GM19452 (cell line): Measurements from ENCODE around the gene CCDC158.
"Not testable (repeated sequence)": the region's sequence is repeated elsewhere in the genome, so short reads cannot be mapped to it uniquely, and the experiment has no call there.

Experiments used
- ATAC-seq: cut with Tn5 transposase; IDR thresholded peaks from one replicate; pipeline ENCODE4 v1.9.1; 2021; ENCODE audit not compliant: unreplicated experiment

CCDC158 gene

GRCh38 chr4:76373919-76374552, 46.9 kb downstream of the CCDC158 start:
- ATAC-seq: no peak

- no peak for ATAC-seq
Observed at GRCh38 chr4:76366737-76367136, 54.2 kb downstream of the CCDC158 start.

DNA sequence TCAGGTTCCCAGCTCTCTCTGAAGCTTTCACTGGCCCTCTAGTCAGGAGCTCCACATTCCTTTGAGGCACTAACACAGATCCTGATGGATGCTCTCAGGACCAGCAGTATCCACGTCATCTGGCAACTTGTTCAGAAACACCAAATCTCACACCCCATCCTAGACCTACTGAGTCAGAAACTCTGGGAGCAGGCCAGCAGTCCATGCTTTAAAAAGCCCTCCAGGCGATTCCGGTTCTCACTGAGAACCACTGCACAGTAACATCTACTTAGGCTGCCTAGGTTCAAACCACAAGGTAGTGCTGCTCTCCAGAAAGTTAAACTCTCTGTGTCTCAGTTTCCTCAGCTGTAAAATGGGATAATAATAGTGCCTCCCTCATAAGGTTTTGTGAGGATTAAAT, 55.3 kb downstream of the CCDC158 start:
- no peak for ATAC-seq

GRCh38 chr4:76364763-76365162, 56.2 kb downstream of the CCDC158 start:
- no peak for ATAC-seq

DNA sequence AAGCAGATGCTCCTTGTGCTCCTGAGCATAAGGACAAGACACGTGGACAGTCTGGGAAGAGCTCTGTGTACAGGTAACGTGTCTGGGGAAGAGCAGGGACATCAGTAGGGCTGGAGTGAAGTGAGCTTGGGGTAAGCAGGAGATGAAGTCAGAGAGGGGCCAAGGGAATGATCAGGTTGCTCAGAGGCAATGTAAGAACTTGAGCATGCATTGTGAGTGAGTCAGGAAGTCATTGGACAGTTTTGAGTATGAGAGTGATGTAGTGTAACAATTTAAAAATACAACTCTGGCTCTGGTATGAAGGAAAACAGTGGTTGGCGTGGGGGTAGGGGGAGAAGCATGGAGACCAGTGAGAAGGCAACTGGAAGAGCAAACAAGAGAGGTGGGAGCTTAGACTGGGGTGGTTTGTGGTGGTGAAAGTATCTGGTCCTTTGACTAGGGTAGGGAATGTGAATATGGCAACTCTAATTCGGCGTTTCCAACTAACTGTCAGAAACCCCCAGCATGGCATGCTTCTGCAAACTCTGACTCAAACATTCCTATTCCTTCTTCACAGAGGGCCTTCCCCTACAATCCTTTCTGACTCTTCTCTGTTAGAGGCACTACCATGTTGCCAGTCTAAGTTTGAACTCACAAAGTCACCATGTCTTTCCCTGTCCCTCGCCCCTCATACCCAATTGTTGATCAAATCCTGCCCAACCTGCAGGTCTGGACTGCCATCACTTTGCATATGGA, 57.2 kb downstream of the CCDC158 start:
- ATAC-seq: no peak

DNA sequence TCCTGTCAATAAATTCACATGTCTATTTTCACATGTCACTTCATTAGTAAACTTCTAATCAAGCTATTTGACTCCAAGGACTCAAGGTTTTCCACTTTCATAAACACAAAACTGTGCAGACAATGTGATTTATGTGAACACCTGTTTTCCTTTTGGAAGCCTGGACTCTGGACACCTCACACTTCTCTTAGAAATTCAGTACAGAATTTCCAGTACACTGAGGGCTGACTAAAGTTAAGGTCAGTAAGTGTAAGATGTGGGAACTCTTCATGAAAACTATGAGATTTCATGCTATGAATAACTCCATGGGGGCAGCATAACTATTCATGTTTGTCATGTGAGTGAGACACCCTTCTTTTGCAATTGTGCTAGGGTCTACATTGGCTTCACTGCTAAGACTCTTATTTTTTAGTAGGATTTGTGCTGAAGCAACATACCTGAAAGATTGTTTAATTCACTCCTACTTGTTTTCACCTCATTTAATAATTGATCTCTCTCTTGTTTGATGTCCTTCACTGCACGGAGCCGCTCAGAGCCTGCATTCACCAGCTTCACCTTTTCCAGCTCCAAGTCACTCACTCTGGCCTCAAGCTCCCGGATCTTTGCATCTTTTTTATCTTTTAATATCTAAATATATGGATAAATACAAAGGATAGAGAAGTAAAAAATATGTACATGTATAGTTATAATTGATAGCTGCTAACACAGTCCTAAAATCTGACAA, 59.1 kb downstream of the CCDC158 start:
- no peak for ATAC-seq

GRCh38 chr4:76359881-76360466, 61.0 kb downstream of the CCDC158 start:
- ATAC-seq: not testable (repeated sequence)

DNA sequence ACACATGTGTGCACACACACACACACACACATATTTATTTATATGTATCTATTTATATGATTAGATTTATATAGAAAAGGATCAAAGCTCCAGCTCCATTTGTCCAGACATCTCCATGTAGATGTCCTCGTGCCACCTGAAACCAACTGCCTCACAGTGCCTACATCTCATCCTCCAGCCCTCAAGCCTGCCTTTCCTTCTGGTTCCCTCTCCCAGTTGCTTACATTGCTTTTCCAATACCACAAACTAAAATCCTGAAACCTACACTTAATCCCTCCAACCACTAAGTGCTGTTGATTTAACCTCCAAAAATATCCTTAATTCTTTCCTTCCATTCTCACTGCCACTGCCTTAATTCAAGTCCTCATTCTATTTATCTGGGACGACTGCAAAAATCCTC, 63.0 kb downstream of the CCDC158 start:
- ATAC-seq: no peak

DNA sequence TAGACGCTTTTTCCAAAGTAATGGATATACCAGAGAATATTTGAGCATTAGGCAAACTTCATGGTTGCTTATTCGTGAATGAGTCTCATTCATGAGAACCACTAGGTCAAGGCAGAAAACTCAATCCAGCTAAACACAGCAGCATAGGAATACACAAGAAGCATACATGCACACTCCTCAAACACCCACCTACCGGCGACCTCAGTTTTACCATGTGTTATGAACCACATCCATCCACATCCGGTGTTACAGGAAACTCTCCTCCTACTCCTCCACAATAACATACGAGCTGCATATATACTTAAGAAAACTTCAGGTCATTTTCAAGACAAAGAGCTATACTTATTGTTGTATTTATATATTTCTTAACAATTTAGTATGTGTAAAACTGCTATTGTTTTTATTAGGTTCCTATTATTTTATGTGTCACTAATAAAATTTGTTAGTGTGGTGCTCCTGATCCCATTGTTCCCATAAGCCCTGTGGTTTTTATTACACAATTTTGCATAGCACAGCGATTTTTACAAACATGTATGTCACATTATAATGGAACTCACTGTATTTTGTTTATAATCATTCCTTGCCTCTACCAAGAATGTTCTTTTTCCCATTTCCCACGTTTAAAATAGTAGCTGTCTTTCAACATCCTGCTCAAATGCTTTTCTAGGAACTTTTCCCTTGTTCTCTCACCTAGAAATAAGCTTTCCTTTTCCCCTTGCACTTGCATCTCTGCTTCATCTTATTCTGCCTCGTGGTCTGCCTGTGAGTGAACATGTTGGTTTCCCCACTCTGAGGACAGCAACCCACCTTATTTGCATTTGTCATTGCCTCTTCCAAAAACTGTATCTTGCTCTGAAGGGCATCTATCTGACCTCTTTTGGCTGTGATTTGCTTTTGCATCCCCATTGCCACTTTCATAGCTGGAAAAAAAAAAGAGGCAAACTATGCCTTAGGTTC, 66.1 kb downstream of the CCDC158 start:
- no peak for ATAC-seq

DNA sequence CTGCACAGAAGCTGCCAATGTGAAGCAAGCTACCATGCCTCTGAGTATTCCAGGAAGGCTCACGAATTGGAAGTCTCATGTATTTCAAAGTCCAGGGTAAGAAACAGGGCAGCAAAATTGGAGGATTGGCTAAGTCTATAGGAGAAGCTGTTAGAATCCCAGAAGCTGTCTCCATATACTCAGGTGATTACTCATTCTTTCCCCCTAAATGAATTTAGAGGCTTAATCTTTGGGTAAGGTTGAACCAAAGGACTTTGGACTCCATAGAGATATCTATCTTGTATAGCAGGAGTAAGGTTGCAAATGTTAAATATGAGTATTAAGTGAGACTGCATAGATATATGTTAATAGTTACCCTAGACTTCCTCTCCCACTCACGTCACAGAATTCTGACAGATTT, 78.1 kb downstream of the CCDC158 start:
- ATAC-seq: no peak

DNA sequence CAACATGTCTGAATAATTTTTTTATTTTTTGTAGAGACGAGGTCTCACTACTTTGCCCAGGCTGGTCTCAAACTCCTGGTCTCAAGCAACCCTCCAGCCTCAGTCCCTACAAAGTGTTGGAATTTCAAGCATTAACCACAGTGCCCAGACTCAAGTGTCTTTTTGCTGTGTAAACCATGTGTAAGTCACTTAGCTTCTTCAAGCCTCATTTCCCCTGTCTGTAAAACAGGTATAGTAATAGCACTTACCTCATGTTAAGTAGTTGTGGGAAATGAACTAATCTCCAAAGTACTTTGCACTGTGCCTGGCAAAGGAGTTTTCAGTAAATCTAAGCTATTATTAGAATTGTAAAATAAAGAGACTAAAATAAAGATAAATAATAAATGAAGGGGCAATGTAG, 78.8 kb downstream of the CCDC158 start:
- ATAC-seq: no peak

DNA sequence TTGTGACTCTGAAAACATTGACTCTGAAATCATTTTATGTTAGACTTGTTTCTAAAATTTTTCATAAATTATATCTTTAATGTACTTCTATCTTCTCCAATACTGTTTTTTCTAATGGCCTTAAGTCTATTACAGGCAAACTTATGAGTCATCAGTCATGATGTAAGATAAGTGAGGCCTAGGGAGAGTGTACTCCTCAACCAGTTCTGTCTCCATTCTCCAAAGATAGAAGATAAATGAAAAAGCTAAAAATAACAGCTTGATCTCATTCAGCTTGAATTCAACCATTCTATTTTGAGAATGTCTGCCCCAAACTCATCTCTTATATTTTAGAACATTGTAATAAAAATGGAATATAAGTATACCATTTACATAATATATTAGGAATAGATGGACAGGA, 79.9 kb downstream of the CCDC158 start:
- ATAC-seq: no peak

DNA sequence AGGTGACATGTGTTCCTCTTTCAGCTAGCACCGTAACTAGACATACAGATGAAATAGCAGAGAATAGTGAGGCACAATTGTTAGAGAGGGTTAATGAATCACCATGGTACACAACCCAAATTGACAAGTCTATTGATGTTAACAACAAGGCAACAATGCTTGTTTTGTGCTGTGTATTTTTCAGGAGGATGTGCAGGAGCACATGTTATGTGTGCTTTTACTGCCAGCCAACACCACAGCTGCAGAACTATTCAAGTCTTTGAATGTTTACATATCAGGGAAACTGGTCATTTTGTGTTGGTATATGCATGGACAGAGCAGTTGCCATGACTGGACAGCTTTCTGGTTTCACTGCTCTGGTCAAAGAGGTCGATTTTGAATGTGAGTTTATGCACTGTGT, 81.6 kb downstream of the CCDC158 start:
- no peak for ATAC-seq

DNA sequence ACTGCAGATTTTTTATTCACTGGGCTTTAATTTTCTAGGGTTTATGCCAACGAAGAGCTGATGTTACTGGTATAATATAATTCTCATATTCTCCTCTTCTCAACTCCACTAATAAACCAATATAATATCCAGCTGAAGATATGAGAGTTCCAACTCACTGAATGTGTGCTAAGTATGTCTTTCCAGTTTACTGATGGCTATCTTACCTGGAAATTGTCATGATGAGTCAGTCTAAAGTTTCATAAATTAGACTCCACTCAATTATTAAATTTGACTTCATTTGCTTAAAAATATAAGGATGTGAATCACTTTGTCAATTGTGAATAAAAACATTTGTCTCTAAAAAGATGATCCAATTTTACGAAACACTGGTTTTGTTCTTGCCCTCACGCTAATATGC, 86.1 kb downstream of the CCDC158 start:
- ATAC-seq: no peak

- ATAC-seq: no peak
Observed at GRCh38 chr4:76326515-76326914, 94.4 kb downstream of the CCDC158 start.

GRCh38 chr4:76325072-76325471, 95.9 kb downstream of the CCDC158 start:
- ATAC-seq: no peak

DNA sequence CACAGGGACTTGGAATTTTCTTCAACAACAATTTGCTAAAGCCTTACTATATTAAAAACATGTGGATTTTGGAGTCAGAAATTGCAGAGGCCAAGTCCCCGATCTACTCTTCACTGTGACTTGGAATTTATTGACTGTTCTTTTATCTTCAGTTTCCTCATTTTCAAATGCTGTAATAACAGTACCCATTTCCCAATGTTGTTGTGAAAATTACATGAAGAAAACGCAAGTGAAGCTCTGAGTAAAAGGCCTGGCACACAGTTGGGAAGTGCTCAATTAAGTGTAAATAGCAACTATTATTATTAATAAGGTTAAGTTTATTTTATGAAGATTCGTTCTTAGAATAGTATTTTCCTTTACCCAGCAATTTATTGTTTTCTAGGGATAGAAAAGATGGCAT, 98.7 kb downstream of the CCDC158 start:
- no peak for ATAC-seq

DNA sequence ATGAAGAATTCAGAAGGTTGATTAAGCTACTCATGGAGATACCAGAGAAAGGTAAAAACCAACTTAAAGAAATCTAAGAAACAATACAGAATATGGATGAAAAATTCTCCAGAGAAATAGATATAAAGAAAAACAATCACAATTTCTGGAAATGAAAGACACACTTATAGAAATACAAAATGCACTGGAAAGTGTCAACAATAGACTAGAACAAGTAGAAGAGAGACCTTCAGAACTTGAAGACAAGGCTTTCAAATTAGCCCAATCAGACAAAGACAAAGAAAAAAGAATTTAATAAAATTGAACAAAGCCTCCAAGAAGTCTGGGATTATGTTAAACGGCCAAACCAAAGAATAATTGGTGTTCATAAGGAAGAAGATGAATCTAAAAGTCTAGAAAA, 104.8 kb downstream of the CCDC158 start:
- ATAC-seq: no peak

GRCh38 chr4:76315267-76315918, 105.5 kb downstream of the CCDC158 start:
- ATAC-seq: no peak

- ATAC-seq: no peak
Observed at GRCh38 chr4:76313547-76313946, 107.4 kb downstream of the CCDC158 start.
